ENCODE measurements around the gene C6orf47.
"Not testable (repeated sequence)": the region's sequence is repeated elsewhere in the genome, so short reads cannot be mapped to it uniquely, and the experiment has no call there.

The C6orf47 gene

GRCh38 chr6:31660381-31661261 lies at the start of gene C6orf47:
TSS of gene C6orf47 (minus strand) at chr6:31660778. CDS start at chr6:31659947, 831 bp downstream.
- peak; percentile 87 for DNase-seq

DNA sequence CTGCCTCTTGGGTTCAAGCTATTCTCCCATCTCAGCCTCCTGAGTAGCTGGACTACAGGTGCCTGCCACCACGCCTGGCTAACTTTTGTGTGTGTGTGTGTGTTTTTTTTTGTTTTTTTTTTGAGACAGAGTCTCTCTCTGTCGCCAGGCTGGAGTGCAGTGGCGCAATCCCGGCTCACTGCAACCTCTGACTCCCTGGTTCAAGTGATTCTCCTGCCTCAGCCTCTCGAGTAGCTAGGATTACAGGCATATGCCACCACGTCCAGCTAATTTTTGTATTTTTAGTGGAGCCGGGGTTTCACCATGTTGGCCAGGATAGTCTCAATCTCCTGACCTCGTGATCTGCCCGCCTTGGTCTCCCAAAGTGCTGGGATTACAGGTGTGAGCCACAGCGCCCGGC lies 48.6 kb upstream of the C6orf47 start:
- DNase-seq: not testable (repeated sequence)

GRCh38 chr6:31708224-31708623 lies 47.6 kb upstream of the C6orf47 start:
- DNase-seq: no peak

GRCh38 chr6:31707701-31708100 lies 47.1 kb upstream of the C6orf47 start:
- DNase-seq: no peak

DNA sequence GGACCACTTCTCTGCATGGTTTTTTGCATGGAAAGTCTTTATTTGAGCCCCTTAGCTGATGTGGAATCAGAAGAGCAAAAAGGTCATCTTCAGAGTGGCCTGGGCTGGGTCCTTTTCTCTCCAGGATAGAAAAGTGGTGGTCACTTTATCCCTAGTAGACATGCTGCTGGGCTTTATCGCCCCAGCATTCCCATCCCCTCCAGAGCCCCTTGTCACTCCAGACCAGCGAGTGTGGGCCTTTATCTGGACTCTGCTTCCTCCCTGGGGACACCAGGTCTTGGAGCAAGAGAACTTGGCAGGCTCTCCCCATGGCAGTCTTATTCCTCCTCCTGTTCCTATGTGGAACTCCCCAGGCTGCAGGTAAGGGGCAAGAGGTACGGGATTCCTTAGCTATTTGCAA lies 46.0 kb upstream of the C6orf47 start, which contains the start of gene LY6G6F:
Gene LY6G6F, plus strand, starts transcription at position 268 of the 400 bp plus-strand sequence. Its CDS starts 41 bp downstream, at position 309.
- DNase-seq: no peak

GRCh38 chr6:31705931-31706330 lies 45.4 kb upstream of the C6orf47 start:
- DNase-seq: no peak

DNA sequence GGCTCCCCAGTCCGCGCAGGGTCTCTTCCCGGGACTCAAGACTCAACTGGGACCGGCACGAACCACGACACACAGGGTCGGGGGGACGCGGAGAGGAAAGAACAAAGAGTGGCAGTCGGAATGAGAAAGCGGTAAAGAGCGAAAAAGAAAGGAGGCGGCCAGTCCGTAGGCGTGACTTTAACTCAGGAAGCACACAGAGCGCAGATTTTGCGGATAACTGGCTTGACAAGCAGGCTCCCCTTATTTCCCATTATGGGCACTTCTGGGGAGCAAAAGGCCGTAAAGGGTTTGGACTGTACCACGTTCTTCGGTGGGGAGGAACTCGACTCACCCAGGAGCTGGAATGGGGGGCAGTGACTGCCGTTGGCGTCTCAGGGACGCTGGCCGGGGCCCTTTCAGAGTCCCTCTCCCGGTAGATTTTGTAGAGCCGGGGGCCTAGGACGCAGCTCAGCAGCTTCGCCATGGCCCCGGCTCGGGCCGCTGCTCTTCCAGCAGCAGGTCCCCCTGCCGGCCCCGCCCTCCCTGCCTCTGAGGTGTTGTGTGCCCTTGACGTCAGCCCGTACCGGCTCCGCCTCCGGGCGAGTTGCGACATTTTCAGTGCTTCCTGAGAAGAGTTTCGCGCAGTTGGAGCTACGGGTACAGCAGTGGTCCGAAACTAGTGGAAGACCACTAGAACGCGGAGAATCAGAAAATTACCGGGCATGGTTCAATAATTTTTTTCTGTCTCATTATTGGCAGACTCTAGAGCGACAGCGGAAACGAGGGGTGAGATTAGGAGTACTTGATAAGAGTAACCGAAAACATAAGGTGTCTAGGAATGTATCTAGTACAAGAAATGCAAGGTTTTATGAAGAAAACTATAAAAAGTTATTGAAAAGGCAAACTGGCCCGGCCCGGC lies 42.5 kb upstream of the C6orf47 start, which contains the start of gene ABHD16A:
Gene ABHD16A, minus strand, starts transcription at position 506 of the 898 bp plus-strand sequence. Its CDS starts 43 bp downstream, at position 463.
- DNase-seq: peak; percentile 98

GRCh38 chr6:31702405-31702818 lies 41.8 kb upstream of the C6orf47 start:
- no peak for DNase-seq

DNA sequence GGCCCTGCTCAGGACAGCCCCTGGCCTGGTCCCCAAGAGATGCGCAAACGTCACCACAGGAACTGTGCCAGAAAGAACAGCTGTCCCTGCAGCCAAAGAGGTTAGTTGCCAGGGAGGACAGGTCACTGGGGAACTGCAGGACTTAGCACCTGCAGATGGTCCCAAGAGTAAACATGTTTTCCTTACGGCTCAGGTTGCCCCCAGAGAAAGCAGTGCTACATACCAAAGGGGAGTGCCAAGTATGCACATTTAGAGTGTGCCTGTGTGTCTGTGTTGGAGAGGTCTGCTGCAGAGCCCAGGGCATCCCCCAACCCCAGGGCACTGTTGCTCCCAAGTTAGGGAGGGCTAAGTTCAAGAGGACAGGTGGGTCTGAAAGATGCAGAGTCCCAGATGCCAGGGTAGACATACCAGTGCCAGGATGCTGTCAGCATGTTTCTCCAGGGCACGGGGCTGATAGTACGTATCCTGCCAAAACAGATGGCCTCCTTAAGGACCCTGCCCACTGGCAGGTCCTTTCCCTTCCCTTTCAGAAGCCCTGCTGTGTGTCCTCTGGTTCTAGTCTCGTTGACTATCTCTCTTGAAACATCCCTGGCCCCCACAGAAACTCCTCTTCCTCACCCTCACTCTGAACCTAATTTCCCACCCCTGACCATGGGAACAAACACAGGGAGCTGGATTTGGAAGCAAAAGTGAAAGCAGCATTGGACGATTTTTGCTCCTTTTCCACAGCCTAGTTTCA lies 41.3 kb upstream of the C6orf47 start:
- peak; percentile 67 for DNase-seq

- no peak for DNase-seq
Measured at GRCh38 chr6:31700740-31701401, 40.3 kb upstream of the C6orf47 start.

- DNase-seq: no peak
Measured at GRCh38 chr6:31697555-31697954, 37.0 kb upstream of the C6orf47 start.

DNA sequence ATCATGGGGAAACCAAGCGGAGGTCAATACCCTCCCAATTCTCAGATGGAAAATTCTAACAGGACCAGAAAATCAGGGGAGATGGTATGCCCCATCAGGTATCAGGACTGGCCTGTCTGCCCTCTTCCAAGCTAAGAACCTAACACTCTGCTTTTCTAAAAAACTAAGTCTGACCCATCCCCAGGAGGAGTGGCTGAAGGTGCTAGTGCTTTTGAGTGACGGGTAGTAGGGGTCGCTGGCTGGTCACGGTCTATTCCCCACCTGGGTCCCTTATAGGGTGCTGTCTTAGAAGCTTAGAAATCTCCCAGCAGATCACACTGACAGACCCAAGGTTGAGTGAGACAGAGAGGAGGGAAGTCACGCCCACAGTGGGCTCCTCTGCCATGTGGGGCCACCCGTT lies 33.0 kb upstream of the C6orf47 start:
- DNase-seq: no peak

- DNase-seq: no peak
Measured at GRCh38 chr6:31692886-31693285, 32.3 kb upstream of the C6orf47 start.

- no peak for DNase-seq
Measured at GRCh38 chr6:31692353-31692752, 31.8 kb upstream of the C6orf47 start.

DNA sequence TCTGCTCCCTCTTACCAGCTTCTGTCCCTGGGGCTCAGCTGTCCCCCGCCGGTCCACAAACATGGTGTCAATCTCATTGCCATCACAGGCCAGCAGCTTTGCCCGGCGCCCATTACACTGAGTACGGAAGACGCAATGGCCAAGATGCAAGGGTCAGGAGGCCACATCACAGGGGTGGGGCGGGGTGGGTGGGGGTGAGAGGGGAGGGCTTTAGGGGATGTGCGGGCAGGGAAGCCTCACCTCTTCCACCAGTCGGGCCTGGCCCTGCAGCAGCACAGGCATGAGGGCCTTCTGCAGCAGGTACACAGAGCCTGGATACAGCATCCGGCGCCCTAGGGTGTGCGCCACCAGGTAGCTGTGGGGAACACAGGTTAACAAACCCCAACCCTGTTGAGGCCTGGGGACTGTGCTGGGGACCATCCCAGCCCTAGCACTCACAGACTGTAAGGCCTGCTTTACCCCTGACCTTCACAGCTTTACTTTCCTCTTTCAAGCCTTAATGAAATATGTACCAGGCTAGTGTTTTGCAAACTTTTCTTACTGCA lies 31.1 kb upstream of the C6orf47 start:
- no peak for DNase-seq

- DNase-seq: no peak
Measured at GRCh38 chr6:31691078-31691463, 30.5 kb upstream of the C6orf47 start.

GRCh38 chr6:31690231-31691077 lies 29.9 kb upstream of the C6orf47 start:
- peak; percentile 82 for DNase-seq

GRCh38 chr6:31689249-31690110 lies 28.9 kb upstream of the C6orf47 start:
- DNase-seq: peak; percentile 23

DNA sequence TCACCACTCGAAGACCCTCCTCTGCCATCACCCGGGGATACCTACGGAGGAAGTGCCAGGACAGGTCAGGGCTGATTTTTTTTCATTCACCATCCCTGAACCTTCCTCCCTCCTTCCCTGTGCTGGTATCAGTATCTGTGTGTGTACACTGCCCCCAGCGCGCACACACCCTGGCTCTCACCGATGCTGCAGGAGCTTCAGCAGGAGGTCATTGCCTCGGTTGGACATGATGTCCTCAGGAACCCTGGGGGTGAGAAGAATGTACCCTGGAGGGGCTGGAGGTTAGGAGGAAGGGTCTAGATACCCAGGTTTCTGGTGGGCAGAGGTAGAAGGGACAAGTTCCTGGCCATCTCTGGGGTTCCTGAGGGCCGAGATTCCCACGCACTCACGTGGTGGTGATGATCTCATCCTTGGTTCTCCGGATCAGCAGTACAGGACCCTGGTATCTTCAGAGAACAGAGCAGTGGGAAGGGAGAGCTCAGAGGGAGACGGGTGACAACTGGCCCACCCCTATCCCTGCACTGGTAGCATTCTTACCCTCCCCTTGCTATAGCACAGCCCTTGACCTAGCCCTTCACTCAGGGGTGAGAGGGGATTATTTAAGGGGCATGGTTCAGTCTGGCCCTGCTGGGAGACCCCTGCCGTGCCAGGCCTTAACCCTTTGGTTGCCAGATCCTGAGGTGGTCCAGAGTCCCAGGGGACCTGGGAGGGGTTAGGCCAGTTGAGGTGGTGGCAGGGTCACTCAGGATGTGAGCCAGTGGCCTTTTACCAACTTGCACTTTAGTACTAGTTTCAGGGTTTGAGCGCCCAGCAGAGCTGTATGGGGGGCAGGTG lies 27.5 kb upstream of the C6orf47 start:
- DNase-seq: no peak
